GM18519 (cell line): Measurements from ENCODE around the gene NTRK1.

Experiments
- ATAC-seq: cut with Tn5 transposase; IDR thresholded peaks from one replicate; pipeline ENCODE4 v1.9.1; 2021; ENCODE audit warnings: mild to moderate bottlenecking, moderate library complexity; ENCODE audit not compliant: unreplicated experiment, low FRiP score

Gene NTRK1

GRCh38 chr1:156877433-156878170 is 16.9 kb downstream of the NTRK1 start:
- ATAC-seq = no peak

GRCh38 chr1:156879876-156880275 is 19.2 kb downstream of the NTRK1 start:
- ATAC-seq = no peak

- no peak for ATAC-seq
Measured at GRCh38 chr1:156880473-156880872, 19.8 kb downstream of the NTRK1 start.

GRCh38 chr1:156881101-156881500 is 20.4 kb downstream of the NTRK1 start:
- no peak for ATAC-seq

- ATAC-seq = no peak
Measured at GRCh38 chr1:156881663-156882062, 21.0 kb downstream of the NTRK1 start.

GRCh38 chr1:156882543-156882942 is 21.9 kb downstream of the NTRK1 start:
- ATAC-seq = no peak

- no peak for ATAC-seq
Measured at GRCh38 chr1:156883919-156884318, 23.3 kb downstream of the NTRK1 start.

- no peak for ATAC-seq
Measured at GRCh38 chr1:156884560-156885184, 24.0 kb downstream of the NTRK1 start.

- ATAC-seq = no peak
Measured at GRCh38 chr1:156885314-156885713, 24.6 kb downstream of the NTRK1 start.

GRCh38 chr1:156885880-156886355 is 25.3 kb downstream of the NTRK1 start:
- no peak for ATAC-seq

- no peak for ATAC-seq
Measured at GRCh38 chr1:156886583-156887281, 26.1 kb downstream of the NTRK1 start.

GRCh38 chr1:156887317-156887716 is 26.7 kb downstream of the NTRK1 start:
- no peak for ATAC-seq

GRCh38 chr1:156887734-156888133 is 27.1 kb downstream of the NTRK1 start:
- ATAC-seq = no peak

GRCh38 chr1:156889802-156890580 is 29.3 kb downstream of the NTRK1 start:
- no peak for ATAC-seq

GRCh38 chr1:156892190-156893047 is 31.8 kb downstream of the NTRK1 start:
- ATAC-seq = no peak

GRCh38 chr1:156893048-156893953 is 32.6 kb downstream of the NTRK1 start, which contains the start of gene PEAR1:
PEAR1 (plus strand) TSS chr1:156893718; CDS start chr1:156903927, 10,209 bp downstream.
- ATAC-seq = no peak

- no peak for ATAC-seq
Measured at GRCh38 chr1:156894001-156894400, 33.3 kb downstream of the NTRK1 start.

GRCh38 chr1:156894711-156895454 is 34.2 kb downstream of the NTRK1 start:
- no peak for ATAC-seq
